Effector memory CD4-positive, alpha-beta T cell (primary cell): Measurements from ENCODE around the gene SAA1.

Experiments used
- DNase-seq, 3 donors: peaks; one replicate each; pipeline ENCODE4 v3.0.0-alpha.2; 2020
- H3K27ac ChIP-seq: 2 replicates; pipeline ENCODE4 v1.7.0; 2013; ENCODE audit warnings: mild to moderate bottlenecking, low read length, moderate library complexity; ENCODE audit not compliant: insufficient read depth, poor library complexity, severe bottlenecking
- H3K27me3 ChIP-seq: replicated peaks from 2 replicates; pipeline ENCODE4 v1.7.0; 2013; ENCODE audit warnings: mild to moderate bottlenecking, low read length; ENCODE audit not compliant: insufficient read depth, control insufficient read depth, poor library complexity, severe bottlenecking
- H3K36me3 ChIP-seq: 2 replicates; pipeline ENCODE4 v1.7.0; 2013; ENCODE audit warnings: mild to moderate bottlenecking, low read length, moderate library complexity; ENCODE audit not compliant: control insufficient read depth, insufficient read depth
- H3K4me1 ChIP-seq: 2 replicates; pipeline ENCODE4 v1.7.0; 2013; ENCODE audit warnings: low read length, mild to moderate bottlenecking; ENCODE audit not compliant: control insufficient read depth, insufficient read depth, poor library complexity, severe bottlenecking
- H3K4me3 ChIP-seq: 2 replicates; pipeline ENCODE4 v1.7.0; 2013; ENCODE audit warnings: low read length, low read depth, mild to moderate bottlenecking; ENCODE audit not compliant: insufficient read depth, poor library complexity, severe bottlenecking
- H3K9me3 ChIP-seq: 2 replicates; pipeline ENCODE4 v1.7.0; 2013; ENCODE audit warnings: mild to moderate bottlenecking, low read length, moderate library complexity; ENCODE audit not compliant: control insufficient read depth

SAA1 gene

DNA sequence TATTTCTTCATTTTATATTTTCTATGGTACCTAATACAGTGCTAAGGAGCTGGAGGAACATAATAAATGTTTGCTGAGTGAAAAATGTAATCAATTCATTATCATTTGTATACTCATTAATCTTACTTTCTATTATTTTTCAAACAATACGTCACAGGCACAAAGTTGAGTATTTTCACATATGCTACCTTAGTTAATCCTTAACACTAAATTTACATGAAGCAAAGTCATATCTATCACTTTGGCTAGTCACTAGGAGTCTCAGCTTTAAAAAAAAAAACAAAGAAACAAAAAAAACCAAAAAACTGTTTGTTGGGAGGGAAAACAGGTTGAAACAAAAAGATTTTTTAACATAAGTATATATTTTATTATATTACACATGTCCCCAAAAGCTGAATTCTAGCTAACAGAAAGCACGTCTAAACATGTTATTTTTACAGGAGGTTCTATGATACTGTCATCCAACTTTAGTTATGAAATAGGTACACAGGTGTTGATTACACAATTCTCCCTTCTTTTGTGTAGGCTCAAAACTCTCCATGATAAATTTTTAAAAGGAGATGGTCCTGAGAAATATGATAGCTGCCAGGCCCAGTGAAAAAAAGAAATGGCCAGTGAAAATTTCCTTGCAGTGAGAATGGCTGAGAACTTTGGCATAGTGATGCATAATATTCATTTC is 41.5 kb downstream of the SAA1 start:
- no peak for DNase-seq
- H3K4me1 ChIP-seq, result no peaks in the 10 kb centered on the region
- no peaks in the 10 kb centered on the region for H3K27me3 ChIP-seq
- peaks cover 65% of the 10 kb centered on the region for H3K36me3 ChIP-seq
- no peak overlapping the region for H3K4me3 ChIP-seq
- H3K9me3 ChIP-seq, result no peaks in the 10 kb centered on the region
- no peak overlapping the region for H3K27ac ChIP-seq

DNA sequence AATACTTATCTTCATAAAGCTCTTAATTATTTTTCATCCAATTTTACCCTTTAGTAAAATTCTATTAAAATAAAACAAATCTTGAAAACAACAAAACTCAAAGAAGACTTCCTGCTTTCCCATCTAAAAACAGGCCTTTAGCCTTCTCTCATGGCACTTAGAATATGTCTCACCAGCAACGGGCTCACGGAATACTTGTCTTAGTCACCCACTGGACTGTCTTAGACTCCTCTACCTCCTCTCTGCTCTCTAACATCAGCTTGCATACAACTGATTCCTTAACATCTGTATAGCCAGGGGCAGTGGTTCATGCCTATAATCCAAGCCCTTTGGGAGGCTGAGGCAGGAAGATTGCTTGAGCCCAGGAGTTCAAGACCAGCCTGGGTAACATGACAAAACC is 42.2 kb downstream of the SAA1 start:
- H3K4me3 ChIP-seq, result no peak overlapping the region
- H3K36me3 ChIP-seq, result peaks cover 64% of the 10 kb centered on the region
- no peaks in the 10 kb centered on the region for H3K4me1 ChIP-seq
- H3K27me3 ChIP-seq, result no peaks in the 10 kb centered on the region
- no peak for DNase-seq
- no peaks in the 10 kb centered on the region for H3K9me3 ChIP-seq
- no peak overlapping the region for H3K27ac ChIP-seq

DNA sequence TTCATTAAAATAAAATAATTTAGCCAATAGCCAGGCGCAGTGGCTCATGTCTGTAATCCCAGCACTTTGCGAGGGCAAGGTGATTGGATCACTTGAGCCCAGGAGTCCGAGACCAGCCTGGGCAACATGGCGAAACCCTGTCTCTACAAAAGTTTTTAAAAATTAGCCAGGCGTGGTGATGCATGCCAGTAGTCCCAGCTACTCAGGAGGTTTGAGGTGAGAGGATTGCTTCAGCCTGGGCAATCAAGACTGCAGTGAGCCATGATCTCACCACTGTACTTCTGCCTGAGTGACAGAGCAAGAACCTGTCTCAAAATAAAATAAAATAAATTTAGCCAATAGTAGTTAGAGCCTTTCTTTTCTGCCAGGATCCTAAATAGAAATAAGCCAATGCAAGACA is 43.6 kb downstream of the SAA1 start:
- no peak for DNase-seq
- H3K27me3 ChIP-seq, result no peaks in the 10 kb centered on the region
- H3K9me3 ChIP-seq, result no peaks in the 10 kb centered on the region
- H3K27ac ChIP-seq, result no peak overlapping the region
- H3K36me3 ChIP-seq, result peaks cover 58% of the 10 kb centered on the region
- no peaks in the 10 kb centered on the region for H3K4me1 ChIP-seq
- no peak overlapping the region for H3K4me3 ChIP-seq

DNA sequence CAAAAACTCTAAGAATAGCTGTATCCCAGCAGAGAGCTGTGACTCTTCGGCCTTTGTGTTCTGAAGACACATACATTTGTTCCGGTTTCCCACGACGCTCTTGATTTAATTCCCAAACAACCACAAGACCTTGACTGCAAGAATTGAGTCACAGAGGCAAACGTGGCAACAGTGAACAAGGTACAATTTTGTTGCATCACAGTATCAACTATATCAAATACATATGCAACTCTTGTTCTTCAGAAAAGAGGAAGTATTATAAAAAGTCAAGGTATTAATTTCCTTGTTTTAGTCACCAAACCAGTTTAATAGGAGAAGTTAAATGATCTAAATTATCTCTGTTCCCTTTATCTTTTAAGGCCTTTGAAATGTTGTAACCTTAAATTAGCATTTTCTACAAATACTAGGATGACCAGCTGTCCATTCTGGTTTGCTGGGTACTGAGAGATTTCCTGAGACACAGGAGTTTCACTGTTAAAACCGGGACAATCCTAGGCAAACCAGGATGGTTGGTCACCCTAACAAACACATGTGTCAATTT is 44.8 kb downstream of the SAA1 start:
- Histone ChIP-seq H3K27ac (no peak overlapping the region), H3K36me3 (peaks cover 47% of the 10 kb centered on the region), H3K9me3 (no peaks in the 10 kb centered on the region), H3K27me3 (no peaks in the 10 kb centered on the region), H3K4me3 (no peak overlapping the region), H3K4me1 (no peaks in the 10 kb centered on the region)
- DNase-seq, result no peak

DNA sequence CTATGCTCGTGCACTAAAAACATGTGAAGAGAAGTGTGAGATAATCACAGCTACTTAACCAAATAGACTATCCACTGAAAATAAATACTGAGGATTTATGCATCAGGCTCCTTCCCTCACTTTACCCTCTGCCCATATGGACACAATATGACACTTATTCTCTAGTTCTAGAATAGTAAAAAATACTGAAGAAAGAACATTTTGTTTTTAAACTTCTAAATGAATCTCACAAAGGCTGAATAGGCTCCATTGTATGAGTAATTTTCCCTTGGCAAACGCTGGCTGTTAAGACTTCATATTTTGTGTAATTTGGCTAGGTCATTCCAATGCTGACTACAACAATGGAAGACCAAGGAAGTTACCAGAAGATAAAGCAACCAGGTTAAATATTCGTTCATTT is 45.9 kb downstream of the SAA1 start:
- Histone ChIP-seq H3K4me1 (no peaks in the 10 kb centered on the region), H3K36me3 (peaks cover 35% of the 10 kb centered on the region), H3K27me3 (no peaks in the 10 kb centered on the region), H3K4me3 (no peak overlapping the region), H3K27ac (no peak overlapping the region), H3K9me3 (no peaks in the 10 kb centered on the region)
- DNase-seq, result no peak

DNA sequence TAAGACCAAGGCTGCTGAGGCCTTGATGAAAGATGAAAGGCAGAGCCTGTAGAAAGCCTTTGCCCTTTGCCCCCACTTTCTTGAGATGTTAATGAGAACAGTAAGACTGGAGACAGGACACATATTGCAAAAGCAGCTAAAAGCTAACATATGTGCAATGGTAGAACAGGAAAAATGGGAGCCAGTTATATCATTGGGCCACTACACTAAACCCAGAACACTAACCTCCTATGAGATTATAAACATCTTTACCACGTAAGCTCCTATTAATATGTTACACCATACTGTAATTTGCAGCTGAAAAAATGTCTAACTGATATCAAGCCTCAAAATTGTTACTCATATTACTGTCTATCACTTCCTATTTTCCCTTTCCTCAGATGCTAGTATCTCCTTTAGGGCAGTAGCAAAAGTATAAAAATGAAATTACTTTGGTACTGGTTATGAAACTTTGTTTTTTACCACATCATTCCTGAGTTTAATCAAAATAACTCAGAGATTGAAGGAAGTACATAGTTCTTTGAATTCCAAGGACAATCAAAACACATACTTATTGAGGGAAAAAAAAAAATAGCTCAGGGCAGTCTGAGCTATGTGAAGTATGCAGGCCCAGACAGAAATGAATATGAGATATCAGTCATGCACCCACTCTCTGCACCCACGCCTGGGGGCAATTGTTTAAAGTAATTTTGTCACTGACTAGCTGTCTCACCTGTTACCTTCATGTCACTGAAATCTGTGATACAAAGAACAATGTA is 46.8 kb downstream of the SAA1 start:
- no peak for DNase-seq
- Histone ChIP-seq H3K27me3 (no peaks in the 10 kb centered on the region), H3K4me1 (no peaks in the 10 kb centered on the region), H3K9me3 (no peaks in the 10 kb centered on the region), H3K36me3 (peaks cover 34% of the 10 kb centered on the region), H3K4me3 (no peak overlapping the region), H3K27ac (no peak overlapping the region)

GRCh38 chr11:18313965-18314763 is 48.1 kb downstream of the SAA1 start:
- H3K36me3 ChIP-seq, result peaks cover 20% of the 10 kb centered on the region
- no peaks in the 10 kb centered on the region for H3K27me3 ChIP-seq
- H3K4me1 ChIP-seq, result no peaks in the 10 kb centered on the region
- DNase-seq, result no peak
- H3K4me3 ChIP-seq, result no peak overlapping the region
- no peak overlapping the region for H3K27ac ChIP-seq
- no peaks in the 10 kb centered on the region for H3K9me3 ChIP-seq

DNA sequence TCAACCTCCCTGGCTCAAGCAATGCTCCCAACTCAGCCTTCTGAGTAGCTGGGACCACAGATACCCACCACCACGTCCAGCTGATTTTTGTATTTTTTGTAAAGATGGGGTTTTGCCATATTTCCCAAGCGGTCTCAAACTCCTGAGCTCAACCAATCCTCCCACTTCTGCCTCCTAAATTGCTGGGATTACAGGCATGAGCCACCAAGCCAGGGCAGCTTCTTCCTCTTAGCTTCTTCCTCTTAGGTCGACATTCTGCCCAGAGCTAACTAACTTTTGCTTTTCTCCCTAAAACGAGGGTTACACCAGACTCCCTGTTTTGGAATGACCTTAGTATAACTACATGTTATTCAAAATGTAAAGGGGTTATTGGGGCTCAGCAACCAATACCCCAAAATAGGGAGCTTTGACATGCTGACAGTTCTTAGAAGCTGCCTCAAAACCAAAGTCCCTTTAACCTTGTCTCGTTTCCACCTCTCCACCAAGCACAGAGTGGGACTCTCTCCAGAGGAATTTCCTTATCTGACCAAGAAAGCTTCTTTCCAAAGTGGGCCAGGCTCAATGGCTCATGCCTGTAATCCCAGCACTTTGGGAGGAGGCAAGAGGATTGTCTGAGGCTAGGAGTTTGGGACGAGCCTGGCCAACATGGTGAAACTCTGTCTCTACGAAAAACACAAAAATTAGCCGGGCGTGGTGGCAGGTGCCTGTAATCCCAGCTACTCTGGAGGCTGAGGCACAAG is 48.9 kb downstream of the SAA1 start:
- Histone ChIP-seq H3K27me3 (no peaks in the 10 kb centered on the region), H3K27ac (no peak overlapping the region), H3K4me1 (no peaks in the 10 kb centered on the region), H3K4me3 (no peak overlapping the region), H3K36me3 (peaks cover 13% of the 10 kb centered on the region), H3K9me3 (no peaks in the 10 kb centered on the region)
- DNase-seq, result no peak

GRCh38 chr11:18315893-18316292 is 49.8 kb downstream of the SAA1 start:
- H3K27me3 ChIP-seq, result no peaks in the 10 kb centered on the region
- H3K27ac ChIP-seq, result no peak overlapping the region
- no peak for DNase-seq
- H3K36me3 ChIP-seq, result peaks cover 3% of the 10 kb centered on the region
- H3K4me3 ChIP-seq, result no peak overlapping the region
- H3K9me3 ChIP-seq, result no peaks in the 10 kb centered on the region
- peaks cover 5% of the 10 kb centered on the region for H3K4me1 ChIP-seq
